Calu3 (cell line): ENCODE data around the gene NELL1. TPM values are rescaled to one million over a fixed set of nuclear protein-coding genes. Genes with fewer than 3 reads are reported as not detected.

Experiments
- BruUV-seq: library from RNA; stranded (reverse); fragments of 400-500 nt; replicated peaks from 2 replicates; lab custom pipeline; 2021; lab: Mats Ljungman, UMichigan
- CTCF ChIA-PET: fragments of 300-600 bp; sonication (Branson Sonifier 250); formaldehyde crosslinking; loops from one replicate; lab custom pipeline; 2022; ENCODE audit warnings: antibody characterized with exemption; lab: Charles Lee
- DNase-seq: peaks from one replicate; pipeline ENCODE4 v3.0.0; 2022
- H3K27ac Mint-ChIP-seq: one replicate; pipeline ENCODE4 v1.8.0; 2022; ENCODE audit warnings: mixed read lengths; ENCODE audit not compliant: unreplicated experiment
- H3K27me3 Mint-ChIP-seq: one replicate; pipeline ENCODE4 v1.8.0; 2022; ENCODE audit warnings: mixed read lengths; ENCODE audit not compliant: unreplicated experiment
- H3K36me3 Mint-ChIP-seq: one replicate; pipeline ENCODE4 v1.8.0; 2022; ENCODE audit warnings: mild to moderate bottlenecking, moderate library complexity, mixed read lengths; ENCODE audit not compliant: insufficient read depth, unreplicated experiment
- H3K4me1 Mint-ChIP-seq: one replicate; pipeline ENCODE4 v1.8.0; 2022; ENCODE audit warnings: mild to moderate bottlenecking, low read depth, mixed read lengths; ENCODE audit not compliant: unreplicated experiment
- H3K4me3 Mint-ChIP-seq: one replicate; pipeline ENCODE4 v1.8.0; 2022; ENCODE audit warnings: mild to moderate bottlenecking, low read depth, moderate library complexity, mixed read lengths; ENCODE audit not compliant: unreplicated experiment
- H3K9me3 Mint-ChIP-seq: one replicate; pipeline ENCODE4 v1.8.0; 2022; ENCODE audit warnings: low read depth, mixed read lengths; ENCODE audit not compliant: unreplicated experiment
- intact Hi-C: fragments of 100-400 bp; cut with micrococcal nuclease; formaldehyde crosslinking; loops from one replicate; pipeline ENCODE4 v1.10.0; 2022; ENCODE audit not compliant: unreplicated experiment
- total RNA-seq: library from RNA; stranded (reverse); gene quantifications from 2 replicates; pipeline ENCODE4 v1.2.3, GENCODE V29; 2022
- TF ChIP-seq, protein P1 (sequence below): fragments of 200-600 bp; IDR thresholded peaks from one replicate; pipeline ENCODE4 v1.8.0; 2022; ENCODE audit warnings: antibody characterized with exemption; ENCODE audit not compliant: unreplicated experiment

NELL1 gene
- total RNA-seq, 1 experiment from 2014 or later = not detected

GRCh38 chr11:21465920-21466319 is 796.5 kb downstream of the NELL1 start:
- DNase-seq = no peak
- TF ChIP-seq, protein P1, sequence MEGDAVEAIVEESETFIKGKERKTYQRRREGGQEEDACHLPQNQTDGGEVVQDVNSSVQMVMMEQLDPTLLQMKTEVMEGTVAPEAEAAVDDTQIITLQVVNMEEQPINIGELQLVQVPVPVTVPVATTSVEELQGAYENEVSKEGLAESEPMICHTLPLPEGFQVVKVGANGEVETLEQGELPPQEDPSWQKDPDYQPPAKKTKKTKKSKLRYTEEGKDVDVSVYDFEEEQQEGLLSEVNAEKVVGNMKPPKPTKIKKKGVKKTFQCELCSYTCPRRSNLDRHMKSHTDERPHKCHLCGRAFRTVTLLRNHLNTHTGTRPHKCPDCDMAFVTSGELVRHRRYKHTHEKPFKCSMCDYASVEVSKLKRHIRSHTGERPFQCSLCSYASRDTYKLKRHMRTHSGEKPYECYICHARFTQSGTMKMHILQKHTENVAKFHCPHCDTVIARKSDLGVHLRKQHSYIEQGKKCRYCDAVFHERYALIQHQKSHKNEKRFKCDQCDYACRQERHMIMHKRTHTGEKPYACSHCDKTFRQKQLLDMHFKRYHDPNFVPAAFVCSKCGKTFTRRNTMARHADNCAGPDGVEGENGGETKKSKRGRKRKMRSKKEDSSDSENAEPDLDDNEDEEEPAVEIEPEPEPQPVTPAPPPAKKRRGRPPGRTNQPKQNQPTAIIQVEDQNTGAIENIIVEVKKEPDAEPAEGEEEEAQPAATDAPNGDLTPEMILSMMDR = no peak
- intact Hi-C loops = no loop called here
- Mint-ChIP-seq H3K27me3 (no peaks in the 10 kb centered on the region), H3K4me3 (no peak overlapping the region), H3K27ac (no peak overlapping the region), H3K9me3 (no peaks in the 10 kb centered on the region), H3K4me1 (peaks cover 14% of the 10 kb centered on the region), H3K36me3 (no peaks in the 10 kb centered on the region)
- BruUV-seq = no TSS peak
- CTCF ChIA-PET = no interaction called here

- no peak overlapping the region for H3K27ac Mint-ChIP-seq
- H3K27me3 Mint-ChIP-seq = no peaks in the 10 kb centered on the region
- CTCF ChIA-PET = no interaction called here
- H3K36me3 Mint-ChIP-seq = no peaks in the 10 kb centered on the region
- no peak overlapping the region for H3K4me3 Mint-ChIP-seq
- no peak for DNase-seq
- TF ChIP-seq, protein P1 = no peak
- intact Hi-C loops = no loop called here
- peaks cover 15% of the 10 kb centered on the region for H3K4me1 Mint-ChIP-seq
- BruUV-seq = no TSS peak
- H3K9me3 Mint-ChIP-seq = no peaks in the 10 kb centered on the region
Measured at GRCh38 chr11:21470521-21470920, 801.1 kb downstream of the NELL1 start.

GRCh38 chr11:21472261-21472660 is 802.9 kb downstream of the NELL1 start:
- peaks cover 12% of the 10 kb centered on the region for H3K4me1 Mint-ChIP-seq
- BruUV-seq = no TSS peak
- no peak overlapping the region for H3K27ac Mint-ChIP-seq
- no peaks in the 10 kb centered on the region for H3K9me3 Mint-ChIP-seq
- no peaks in the 10 kb centered on the region for H3K27me3 Mint-ChIP-seq
- TF ChIP-seq, protein P1 = no peak
- intact Hi-C loops = no loop called here
- no peak for DNase-seq
- CTCF ChIA-PET = no interaction called here
- no peaks in the 10 kb centered on the region for H3K36me3 Mint-ChIP-seq
- no peak overlapping the region for H3K4me3 Mint-ChIP-seq

DNA sequence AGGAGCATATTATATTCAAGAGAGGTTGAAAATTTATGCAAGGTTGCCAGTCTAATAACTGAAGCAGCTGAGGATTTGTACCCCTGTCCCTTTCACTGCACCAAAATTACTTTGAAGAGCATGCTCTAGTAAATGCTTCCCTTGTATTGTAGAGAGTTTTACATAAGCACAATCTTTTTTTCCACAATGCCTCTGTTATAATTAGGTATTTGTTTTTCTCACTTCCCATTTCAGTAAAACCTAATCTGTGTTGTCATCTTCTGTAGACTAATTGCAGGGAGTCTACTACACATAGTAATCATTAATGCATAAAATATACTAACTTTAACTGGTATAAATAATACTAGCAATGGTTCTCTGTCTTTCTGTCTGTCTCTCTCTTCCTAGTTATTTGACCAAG is 805.1 kb downstream of the NELL1 start:
- CTCF ChIA-PET = no interaction called here
- intact Hi-C loops = no loop called here

More for the DNA sequence above, 805.1 kb downstream of the NELL1 start:
- no TSS peak for BruUV-seq
- no peaks in the 10 kb centered on the region for H3K36me3 Mint-ChIP-seq
- no peak overlapping the region for H3K4me3 Mint-ChIP-seq
- peaks cover 12% of the 10 kb centered on the region for H3K4me1 Mint-ChIP-seq
- DNase-seq = no peak
- no peaks in the 10 kb centered on the region for H3K9me3 Mint-ChIP-seq
- no peak overlapping the region for H3K27ac Mint-ChIP-seq
- H3K27me3 Mint-ChIP-seq = no peaks in the 10 kb centered on the region
- TF ChIP-seq, protein P1 = no peak
